A549 (cell line): ENCODE measurements around the gene RBM25. TPM values are rescaled to one million over a fixed set of nuclear protein-coding genes. Genes with fewer than 3 reads are reported as not detected.

ENCODE experiments used
- ATAC-seq, 2 experiments: fragments of 200-7000 bp in 1 of 2; fragments of >200 bp in 1 of 2; cut with Nextera tagmentation in 1 of 2; cut with Tn5 transposase in 1 of 2; 3 replicates each; pipeline versions ENCODE4 v1.8.0 to v1.9.1; 2018 to 2020; ENCODE audit warnings: mild to moderate bottlenecking in 1 of 2, moderate library complexity in 1 of 2
- CTCF ChIA-PET: fragments of 300-600 bp; sonication (Branson Sonifier 250); formaldehyde crosslinking; extraction: SDS; loops from one replicate; lab custom pipeline; 2021; ENCODE audit warnings: antibody characterized with exemption, inconsistent platforms; lab: Yijun Ruan, JAX
- POLR2A ChIA-PET: fragments of 350-600 bp; formaldehyde crosslinking; extraction: SDS; loops from one replicate; lab custom pipeline; 2021; ENCODE audit warnings: antibody characterized with exemption, inconsistent platforms; lab: Yijun Ruan, JAX
- DNase-seq, 2 experiments: peaks; one replicate each; pipeline versions ENCODE4 v3.0.0 to v3.0.0-alpha.2; 2011 to 2016; ENCODE audit warnings: low read depth in 1 of 2, low spot score in 1 of 2
- FAIRE-seq: peaks from 2 replicates; lab custom pipeline; 2011; peaks lifted over from hg19 to GRCh38; lab: Jason Lieb, UNC
- H3K27ac ChIP-seq, 2 experiments: fragments of >200 bp; sonication (Bioruptor Twin); formaldehyde crosslinking; 3 replicates each; pipeline ENCODE4 v1.5.1; 2016 to 2017
- H3K4me1 ChIP-seq: fragments of >200 bp; sonication (Bioruptor Twin); formaldehyde crosslinking; 3 replicates; pipeline ENCODE4 v1.6.1; 2016
- H3K4me2 ChIP-seq: fragments of >200 bp; sonication (Bioruptor Twin); formaldehyde crosslinking; 3 replicates; pipeline ENCODE4 v1.6.1; 2016
- H3K4me3 ChIP-seq: fragments of >200 bp; sonication (Bioruptor Twin); formaldehyde crosslinking; 3 replicates; pipeline ENCODE4 v1.5.1; 2016
- H3K9me3 ChIP-seq: fragments of >200 bp; sonication (Bioruptor Twin); formaldehyde crosslinking; 3 replicates; pipeline ENCODE4 v1.6.1; 2016
- BCL3 ChIP-seq: fragments of >200 bp; sonication (Bioruptor Twin); formaldehyde crosslinking; IDR thresholded peaks from 3 replicates; pipeline ENCODE4 v1.6.1; 2016
- BHLHE40 ChIP-seq: IDR thresholded peaks from 2 replicates; pipeline ENCODE4 v1.6.1; 2012; ENCODE audit warnings: low read depth, low read length, inconsistent platforms
- CBX8 ChIP-seq: fragments of 200-600 bp; sonication (generic); IDR thresholded peaks from 2 replicates; pipeline ENCODE4 v1.6.1; 2016
- CTCF ChIP-seq: fragments of >200 bp; sonication (Bioruptor Twin); formaldehyde crosslinking; IDR thresholded peaks from 3 replicates; pipeline ENCODE4 v1.5.1; 2016
- EHF ChIP-seq: fragments of 250-450 bp; sonication (Bioruptor Pico); IDR thresholded peaks from 2 replicates; pipeline ENCODE4 v1.5.0; 2020; ENCODE audit warnings: mild to moderate bottlenecking
- EHMT2 ChIP-seq: fragments of 200-600 bp; sonication (generic); IDR thresholded peaks from 2 replicates; pipeline ENCODE4 v1.6.1; 2016; ENCODE audit warnings: antibody characterized with exemption, low read depth, mild to moderate bottlenecking, moderate library complexity
- GATA3 ChIP-seq: IDR thresholded peaks from 2 replicates; pipeline ENCODE4 v1.6.1; 2012; ENCODE audit warnings: borderline replicate concordance
- HES2 ChIP-seq: fragments of >200 bp; sonication (Bioruptor Twin); formaldehyde crosslinking; IDR thresholded peaks from 2 replicates; pipeline ENCODE4 v1.6.1; 2016
- HEYL ChIP-seq: fragments of 250-450 bp; sonication (Bioruptor Pico); IDR thresholded peaks from 2 replicates; pipeline ENCODE4 v1.8.0; 2021; ENCODE audit warnings: mild to moderate bottlenecking, moderate library complexity
- JUN ChIP-seq, 2 experiments: fragments of >200 bp; sonication (Bioruptor Twin); formaldehyde crosslinking; IDR thresholded peaks; 2 replicates in 1 of 2; 3 replicates in 1 of 2; pipeline ENCODE4 v1.6.1; 2016 to 2017
- MAFK ChIP-seq: fragments of 450-650 bp; IDR thresholded peaks from 2 replicates; pipeline ENCODE4 v1.6.1; 2014; ENCODE audit not compliant: partially characterized antibody
- MAZ ChIP-seq: fragments of 150-350 bp; IDR thresholded peaks from 2 replicates; pipeline ENCODE4 v1.6.1; 2014; ENCODE audit warnings: antibody characterized with exemption, low read depth, low read length, borderline replicate concordance
- NR3C1 ChIP-seq: fragments of >200 bp; sonication (Bioruptor Twin); formaldehyde crosslinking; IDR thresholded peaks from 3 replicates; pipeline ENCODE4 v1.6.1; 2017
- PBX3 ChIP-seq: IDR thresholded peaks from 2 replicates; pipeline ENCODE4 v1.6.1; 2012
- POLR2AphosphoS2 ChIP-seq: conservative IDR thresholded peaks from 2 replicates; pipeline ENCODE4 v1.6.1; 2012; ENCODE audit warnings: low read length, improper control_type of control experiment, inconsistent platforms
- RAD21 ChIP-seq, 2 experiments: fragments of >200 bp in 1 of 2; sonication (Bioruptor Twin) in 1 of 2; formaldehyde crosslinking in 1 of 2; IDR thresholded peaks in 1 of 2; conservative IDR thresholded peaks in 1 of 2; 2 replicates in 1 of 2; 3 replicates in 1 of 2; pipeline ENCODE4 v1.6.1; 2012 to 2018; ENCODE audit warnings: inconsistent platforms in 1 of 2
- RFX5 ChIP-seq: fragments of 450-650 bp; IDR thresholded peaks from 2 replicates; pipeline ENCODE4 v1.7.1; 2014; ENCODE audit warnings: antibody characterized with exemption, mild to moderate bottlenecking, moderate library complexity
- SMC3 ChIP-seq: fragments of >200 bp; sonication (Bioruptor Twin); formaldehyde crosslinking; IDR thresholded peaks from 3 replicates; pipeline ENCODE4 v1.6.1; 2018; ENCODE audit warnings: inconsistent platforms
- SREBF2 ChIP-seq: fragments of 450-650 bp; IDR thresholded peaks from 2 replicates; pipeline ENCODE4 v1.6.1; 2014; ENCODE audit warnings: mild to moderate bottlenecking, moderate library complexity
- ZFP36 ChIP-seq: fragments of 450-650 bp; IDR thresholded peaks from 2 replicates; pipeline ENCODE4 v1.6.1; 2014; ENCODE audit warnings: borderline replicate concordance; ENCODE audit not compliant: partially characterized antibody
- ZNF302 ChIP-seq: fragments of 250-450 bp; sonication (Bioruptor Pico); IDR thresholded peaks from 2 replicates; pipeline ENCODE4 v1.9.0; 2021; ENCODE audit warnings: inconsistent platforms, mild to moderate bottlenecking, moderate library complexity
- WGBS: methylation state at CpG from one replicate; pipeline ENCODE4 v1.1.6; 2017; ENCODE audit errors: missing lambda C conversion rate; 5-methylcytosine and 5-hydroxymethylcytosine counted together
- polyA plus RNA-seq, 4 experiments: library from polyadenylated mRNA; depleted of rRNA in 3 of 4; stranded (reverse); fragments of >200 nt; fragmentation: RNase III in 1 of 4; extraction: RNeasy Plus Mini Kit Qiagen cat#74134 plus additional on column Dnase treatment in 1 of 4; gene quantifications; 2 replicates in 3 of 4; 3 replicates in 1 of 4; pipeline ENCODE4 v1.2.3, GENCODE V29; 2011 to 2017
- TF ChIP-seq, protein P1 (sequence below): fragments of 200-600 bp; sonication (generic); IDR thresholded peaks from 2 replicates; pipeline ENCODE4 v1.6.1; 2016; ENCODE audit warnings: antibody characterized with exemption, mild to moderate bottlenecking, moderate library complexity
- TF ChIP-seq, protein P2 (sequence below): fragments of 450-650 bp; IDR thresholded peaks from 2 replicates; pipeline ENCODE4 v1.6.1; 2014; ENCODE audit warnings: antibody characterized with exemption
- TF ChIP-seq, protein P3 (sequence below): IDR thresholded peaks from 2 replicates; pipeline ENCODE4 v1.6.1; 2012

Gene RBM25
- polyA plus RNA-seq, 2 of the 4 experiments (the other 2 are of a cell fraction): 65.1 to 87.0 TPM

DNA sequence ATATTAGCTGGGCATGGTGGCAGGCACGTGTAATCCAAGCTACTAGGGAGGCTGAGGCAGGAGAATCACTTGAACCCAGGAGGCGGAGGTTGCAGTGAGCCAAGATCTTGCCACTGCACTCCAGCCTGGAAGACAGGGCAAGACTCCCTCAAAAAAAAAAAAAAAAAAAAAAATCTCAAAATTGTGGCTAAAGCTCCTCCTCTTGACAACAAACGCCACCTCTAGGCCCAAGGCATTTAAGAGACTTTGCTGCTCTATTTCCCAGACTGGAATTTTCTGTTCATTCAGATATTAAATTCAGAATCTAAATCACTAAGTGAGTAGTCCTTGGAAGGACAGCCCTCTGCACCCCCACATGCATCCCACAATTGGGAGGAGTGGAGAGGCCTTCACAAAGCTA is 32.8 kb upstream of the RBM25 start (continued):
- TF ChIP-seq BHLHE40: no peak

DNA sequence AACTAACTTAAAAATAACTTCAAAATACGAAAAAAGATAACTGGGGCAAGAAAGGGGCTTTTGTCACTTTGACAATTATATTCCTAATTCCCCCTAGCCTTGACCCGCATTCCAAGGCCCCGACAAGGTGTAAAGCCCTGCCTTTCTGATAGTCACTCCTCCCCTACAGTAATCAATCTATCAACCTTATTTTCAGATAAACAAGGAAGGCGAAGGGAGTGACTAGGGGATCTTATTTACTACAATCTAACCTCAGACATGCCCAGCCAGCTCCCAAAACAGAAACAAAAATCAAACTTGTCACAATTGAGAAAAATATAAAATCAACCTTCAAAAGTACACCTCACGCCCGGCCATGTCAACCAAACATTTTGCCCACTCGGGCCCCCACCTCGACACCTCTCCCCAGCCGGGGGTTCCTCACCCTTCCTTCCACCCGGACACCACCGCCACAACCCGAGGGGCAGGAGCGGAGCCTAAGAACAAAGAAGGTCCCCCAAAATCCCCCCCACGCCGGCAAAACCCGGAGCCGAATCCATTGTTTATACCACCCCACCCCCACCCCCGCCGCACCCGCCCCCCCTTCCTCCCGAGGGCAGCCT is 32.0 kb upstream of the RBM25 start:
- FAIRE-seq: no peak
- Histone ChIP-seq H3K4me2 (peak overlapping the region; percentile 83), H3K9me3 (no peaks in the 10 kb centered on the region), H3K4me1 (peaks cover 10% of the 10 kb centered on the region; the same call in 2 of the 3 replicates), H3K4me3 (peak overlapping the region; percentile 65), H3K27ac (peak overlapping the region; percentile 66 to 89)
- ChIA-PET CTCF (interaction anchor here (0.6 to 1.0 kb wide), 4 partner anchors 15 to 512 kb away, joined by 3 read pairs; no protein-coding TSS in a partner anchor), POLR2A (interaction anchor here (0.6 to 2.8 kb wide), 5 partner anchors 18 to 474 kb away, joined by 3 to 38 read pairs (median 4); partner anchors contain the start of genes PSEN1 and RBM25)
- 7% methylated on average over 13 of the region's 21 CpGs for WGBS
- TF ChIP-seq ZFP36 (no peak), PBX3 (no peak), HES2 (no peak), CTCF (no peak), NR3C1 (no peak)
- TF ChIP-seq, protein P1, sequence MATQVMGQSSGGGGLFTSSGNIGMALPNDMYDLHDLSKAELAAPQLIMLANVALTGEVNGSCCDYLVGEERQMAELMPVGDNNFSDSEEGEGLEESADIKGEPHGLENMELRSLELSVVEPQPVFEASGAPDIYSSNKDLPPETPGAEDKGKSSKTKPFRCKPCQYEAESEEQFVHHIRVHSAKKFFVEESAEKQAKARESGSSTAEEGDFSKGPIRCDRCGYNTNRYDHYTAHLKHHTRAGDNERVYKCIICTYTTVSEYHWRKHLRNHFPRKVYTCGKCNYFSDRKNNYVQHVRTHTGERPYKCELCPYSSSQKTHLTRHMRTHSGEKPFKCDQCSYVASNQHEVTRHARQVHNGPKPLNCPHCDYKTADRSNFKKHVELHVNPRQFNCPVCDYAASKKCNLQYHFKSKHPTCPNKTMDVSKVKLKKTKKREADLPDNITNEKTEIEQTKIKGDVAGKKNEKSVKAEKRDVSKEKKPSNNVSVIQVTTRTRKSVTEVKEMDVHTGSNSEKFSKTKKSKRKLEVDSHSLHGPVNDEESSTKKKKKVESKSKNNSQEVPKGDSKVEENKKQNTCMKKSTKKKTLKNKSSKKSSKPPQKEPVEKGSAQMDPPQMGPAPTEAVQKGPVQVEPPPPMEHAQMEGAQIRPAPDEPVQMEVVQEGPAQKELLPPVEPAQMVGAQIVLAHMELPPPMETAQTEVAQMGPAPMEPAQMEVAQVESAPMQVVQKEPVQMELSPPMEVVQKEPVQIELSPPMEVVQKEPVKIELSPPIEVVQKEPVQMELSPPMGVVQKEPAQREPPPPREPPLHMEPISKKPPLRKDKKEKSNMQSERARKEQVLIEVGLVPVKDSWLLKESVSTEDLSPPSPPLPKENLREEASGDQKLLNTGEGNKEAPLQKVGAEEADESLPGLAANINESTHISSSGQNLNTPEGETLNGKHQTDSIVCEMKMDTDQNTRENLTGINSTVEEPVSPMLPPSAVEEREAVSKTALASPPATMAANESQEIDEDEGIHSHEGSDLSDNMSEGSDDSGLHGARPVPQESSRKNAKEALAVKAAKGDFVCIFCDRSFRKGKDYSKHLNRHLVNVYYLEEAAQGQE: no peak
- no peak for DNase-seq
- no peak; a peak in 1 of 6 replicates for ATAC-seq

DNA sequence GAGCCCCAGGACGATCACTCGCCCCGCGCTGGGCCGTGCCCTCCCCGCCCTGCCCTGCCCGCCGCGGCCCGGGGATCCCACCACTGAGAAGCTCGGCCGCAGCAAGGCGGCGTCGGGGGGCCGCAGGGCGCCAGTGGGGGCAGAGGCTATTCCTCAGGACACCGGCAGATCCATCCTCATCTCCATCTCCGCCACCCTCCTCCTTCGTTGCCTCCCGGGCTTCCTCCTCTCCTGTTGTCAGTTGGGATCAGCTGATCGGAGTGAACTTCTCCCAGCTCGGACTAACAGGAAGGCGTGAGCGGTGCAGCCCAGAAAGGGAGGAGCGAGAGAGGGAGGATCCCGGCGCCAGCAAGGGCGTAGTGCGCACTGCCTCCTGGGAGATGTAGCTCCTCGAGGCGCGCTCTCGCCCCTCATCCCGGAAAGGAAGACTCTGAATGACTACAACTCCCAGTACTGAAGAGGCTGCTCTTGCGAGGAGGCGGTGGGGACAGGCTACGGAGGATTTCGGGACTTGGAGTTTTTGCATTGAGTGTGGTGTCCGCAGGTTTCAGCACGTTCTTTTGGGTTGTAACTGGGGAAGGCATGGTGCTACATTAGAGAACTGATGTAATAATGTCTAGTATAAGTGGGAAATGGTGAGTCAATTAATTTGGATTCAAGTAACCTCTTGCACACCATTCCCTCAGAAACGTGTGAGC is 31.3 kb upstream of the RBM25 start, which contains the start of gene ZFYVE1:
Gene ZFYVE1, minus strand, starts transcription at position 262 of the 698 bp plus-strand sequence. CDS start 2,598 bp downstream, outside the sequence.
- FAIRE-seq (peak; percentile 90), DNase-seq (peak; percentile 98), ATAC-seq (peak; percentile 99 to 100)
- H3K4me2 ChIP-seq: peak within 1 kb of the TSS; percentile 83
- peak within 1 kb of the TSS; percentile 65 for H3K4me3 ChIP-seq
- peaks cover 10% of the 10 kb centered on the region; the same call in 2 of the 3 replicates for H3K4me1 ChIP-seq
- peak within 1 kb of the TSS; percentile 66 to 89 for H3K27ac ChIP-seq
- ChIA-PET CTCF (interaction anchor here (0.8 to 1.5 kb wide), 4 partner anchors 8 to 513 kb away, joined by 3 to 4 read pairs (median 3); no protein-coding TSS in a partner anchor), POLR2A (interaction anchor here (0.6 to 2.8 kb wide), 5 partner anchors 19 to 473 kb away, joined by 3 to 38 read pairs (median 4); partner anchors contain the start of genes PSEN1 and RBM25)
- H3K9me3 ChIP-seq: no peaks in the 10 kb centered on the region
- under 1% methylated on average over 25 of the region's 42 CpGs for WGBS
- TF ChIP-seq, protein P2, sequence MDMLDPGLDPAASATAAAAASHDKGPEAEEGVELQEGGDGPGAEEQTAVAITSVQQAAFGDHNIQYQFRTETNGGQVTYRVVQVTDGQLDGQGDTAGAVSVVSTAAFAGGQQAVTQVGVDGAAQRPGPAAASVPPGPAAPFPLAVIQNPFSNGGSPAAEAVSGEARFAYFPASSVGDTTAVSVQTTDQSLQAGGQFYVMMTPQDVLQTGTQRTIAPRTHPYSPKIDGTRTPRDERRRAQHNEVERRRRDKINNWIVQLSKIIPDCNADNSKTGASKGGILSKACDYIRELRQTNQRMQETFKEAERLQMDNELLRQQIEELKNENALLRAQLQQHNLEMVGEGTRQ: peak; percentile 73
- TF ChIP-seq, protein P3, sequence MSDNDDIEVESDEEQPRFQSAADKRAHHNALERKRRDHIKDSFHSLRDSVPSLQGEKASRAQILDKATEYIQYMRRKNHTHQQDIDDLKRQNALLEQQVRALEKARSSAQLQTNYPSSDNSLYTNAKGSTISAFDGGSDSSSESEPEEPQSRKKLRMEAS: peak; percentile 59
- no peak for TF ChIP-seq RAD21 (conservative IDR thresholded peaks at IDR 0.05 in 1 of 2, IDR thresholded peaks at IDR 0.05 in 1 of 2)
- TF ChIP-seq MAFK: peak; percentile 1
- no peak for TF ChIP-seq BCL3
- TF ChIP-seq HEYL: no peak
- TF ChIP-seq MAZ: no peak
- TF ChIP-seq POLR2AphosphoS2: no peak
- 0 out of 2 replicates have a peak, but pooled peaks have one; percentile 40 for TF ChIP-seq GATA3
- no peak for TF ChIP-seq CBX8
- no peak for TF ChIP-seq RFX5
- TF ChIP-seq JUN (IDR thresholded peaks at IDR 0.05): no peak; a peak in 1 of 5 replicates
- no peak for TF ChIP-seq ZNF302 (CRISPR knock-in tag)
- TF ChIP-seq SREBF2: no peak
- TF ChIP-seq SMC3: no peak
- no peak for TF ChIP-seq EHF (CRISPR knock-in tag)
- TF ChIP-seq EHMT2: no peak
